Spleen (tissue), 11 donors: ENCODE measurements around the gene HMCN2. TPM values are rescaled to one million over a fixed set of nuclear protein-coding genes. Genes with fewer than 3 reads are reported as not detected.

Experiments used
- DNase-seq: peaks from one replicate; pipeline ENCODE4 v3.0.0-alpha.2; 2020
- H3K27ac ChIP-seq, 8 donors: fragments of 200-600 bp; sonication (generic) in 7 of 8; 1 replicate in 4 of 8; 2 replicates in 4 of 8; pipeline versions ENCODE4 v1.5.0 to v1.8.0; 2016 to 2021; ENCODE audit warnings: inconsistent platforms in 4 of 8, mild to moderate bottlenecking in 4 of 8, moderate library complexity in 1 of 8
- H3K27me3 ChIP-seq, 7 donors: fragments of 200-600 bp; sonication (generic) in 6 of 7; replicated peaks in 1 of 7; 1 replicate in 4 of 7; 2 replicates in 3 of 7; pipeline versions ENCODE4 v1.5.0 to v1.8.0; 2016 to 2021; ENCODE audit warnings: inconsistent platforms in 3 of 7, mild to moderate bottlenecking in 1 of 7
- H3K36me3 ChIP-seq, 6 donors: fragments of 200-600 bp; sonication (generic) in 5 of 6; 1 replicate in 4 of 6; 2 replicates in 2 of 6; pipeline versions ENCODE4 v1.5.0 to v1.8.0; 2016 to 2021; ENCODE audit warnings: inconsistent platforms in 2 of 6
- H3K4me1 ChIP-seq, 6 donors: fragments of 200-600 bp; sonication (generic) in 5 of 6; 1 replicate in 3 of 6; 2 replicates in 3 of 6; pipeline versions ENCODE4 v1.5.0 to v1.8.0; 2016 to 2021; ENCODE audit warnings: inconsistent platforms in 3 of 6
- H3K4me3 ChIP-seq, 8 donors: fragments of 200-600 bp; sonication (generic) in 7 of 8; 1 replicate in 4 of 8; 2 replicates in 4 of 8; pipeline versions ENCODE4 v1.5.0 to v1.8.0; 2016 to 2021; ENCODE audit warnings: inconsistent platforms in 4 of 8, mild to moderate bottlenecking in 4 of 8, moderate library complexity in 2 of 8
- H3K9me3 ChIP-seq, 8 donors: fragments of 200-600 bp; sonication (generic) in 7 of 8; 1 replicate in 4 of 8; 2 replicates in 4 of 8; pipeline versions ENCODE4 v1.5.0 to v1.8.0; 2016 to 2021; ENCODE audit warnings: inconsistent platforms in 4 of 8
- POLR2A ChIP-seq, 3 donors: fragments of 450-650 bp; IDR thresholded peaks; one replicate each; pipeline ENCODE4 v1.5.1; 2017; ENCODE audit warnings: antibody characterized with exemption in 3 of 3, mild to moderate bottlenecking in 1 of 3
- POLR2AphosphoS5 ChIP-seq, 3 donors: sonication (generic); formaldehyde crosslinking; IDR thresholded peaks; one replicate each; pipeline ENCODE4 v1.5.1; 2017; ENCODE audit warnings: antibody characterized with exemption in 3 of 3
- WGBS, 5 donors: extraction: QIAGEN DNeasy Blood & Tissue Kit in 3 of 5; methylation state at CpG; one replicate each; pipeline versions ENCODE4 v1.1.5 to v1.1.7; 2013 to 2018; 5-methylcytosine and 5-hydroxymethylcytosine counted together
- intact Hi-C: fragments of 100-400 bp; cut with DNase I; formaldehyde crosslinking; loops from one replicate; pipeline ENCODE4 v1.15.0; 2023; ENCODE audit warnings: low total_unique reads
- polyA plus RNA-seq, 3 donors: library from polyadenylated mRNA; stranded (reverse); fragments of 200-250 nt; gene quantifications; one replicate each; pipeline ENCODE4 v1.2.1, GENCODE V29; 2013
- total RNA-seq, 7 donors: library from RNA; depleted of rRNA in 3 of 7; stranded (reverse); fragments of >200 nt in 3 of 7; fragmentation: NEBNext Ultra II Directional in 4 of 7; extraction: Animal tissue kit (Norgen Biotek cat#: 25700) in 4 of 7; gene quantifications; one replicate each; pipeline versions ENCODE4 v1.1.0 to v1.2.1, GENCODE V29; 2016 to 2021
- TF ChIP-seq, protein P1 (sequence below), 11 experiments: fragments of 200-600 bp in 7 of 11; fragments of 450-650 bp in 4 of 11; sonication (generic) in 4 of 11; IDR thresholded peaks in 8 of 11; conservative IDR thresholded peaks in 3 of 11; 1 replicate in 7 of 11; 2 replicates in 4 of 11; pipeline versions ENCODE4 v1.4.0 to v1.8.0; 2016 to 2021; ENCODE audit warnings: antibody characterized with exemption in 11 of 11, inconsistent platforms in 4 of 11, mild to moderate bottlenecking in 1 of 11
- donor health status: healthy with polysubstance abuse.
- donor health status: DM: no; HTN: no; CAD: no; lungs with moderate emphysema.
- donor health status: DM: no; HTN: no; CAD: no.
- donor health status: Bipolar disorder and iron deficiency.
- donor health status: healthy.
- donor health status: DM: no; HTN: no; CAD: no.
- donor health status: DM: yes; HTN: yes; CAD: no.

The HMCN2 gene
- total and polyA plus RNA-seq, 10 donors, result 0.09 to 1.9 (median 0.73) TPM

DNA sequence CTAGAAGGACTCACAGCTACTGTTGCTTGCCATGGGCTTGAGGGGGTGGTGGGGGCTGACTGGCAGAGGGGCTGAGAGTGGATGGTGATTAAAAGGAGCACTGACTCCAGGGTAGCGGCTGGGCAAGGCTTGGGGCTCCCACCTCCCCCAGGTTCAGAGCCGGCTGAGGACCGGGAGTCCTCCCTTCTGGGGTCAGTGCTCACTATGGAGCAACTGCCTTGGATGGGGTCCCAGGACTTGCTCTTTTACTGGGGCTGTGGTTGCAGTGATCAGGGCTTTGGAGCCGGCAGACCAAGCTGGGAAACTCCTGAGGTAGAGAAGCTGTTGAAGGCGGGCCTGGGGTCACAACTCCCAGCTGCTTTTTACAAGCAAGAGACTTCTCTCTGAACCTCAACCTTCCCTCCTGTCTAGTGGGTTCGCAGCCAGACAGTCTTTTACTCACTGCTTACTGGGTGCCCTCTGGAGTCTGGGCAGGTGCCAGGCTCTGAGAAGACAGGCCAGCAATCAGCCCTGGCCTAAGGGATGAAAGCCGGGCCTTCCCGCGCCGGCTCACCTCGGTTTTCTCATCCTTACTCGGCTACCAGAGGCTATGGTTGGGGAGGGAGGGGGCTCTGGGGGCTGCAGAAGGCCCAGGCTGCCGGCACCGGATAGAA, 178.4 kb downstream of the HMCN2 start:
- intact Hi-C loops, result no loop called here
- Histone ChIP-seq H3K27ac (peak overlapping the region in 1 of 8 donors; percentile 66), H3K9me3 (peaks cover 6 to 27% (median 22%) of the 10 kb centered on the region in 8 donors), H3K4me3 (peak overlapping the region in 6 of 8 donors; percentile 37 to 75 (median 50)), H3K27me3 (peaks cover 0 to 70% (median 19%) of the 10 kb centered on the region in 7 donors), H3K36me3 (no peaks in the 10 kb centered on the region), H3K4me1 (peaks cover 20 to 49% (median 38%) of the 10 kb centered on the region in 6 donors)
- DNase-seq, result no peak
- TF ChIP-seq POLR2A (IDR thresholded peaks at IDR 0.05) (no peak), POLR2AphosphoS5 (IDR thresholded peaks at IDR 0.05) (no peak)
- TF ChIP-seq, protein P1, sequence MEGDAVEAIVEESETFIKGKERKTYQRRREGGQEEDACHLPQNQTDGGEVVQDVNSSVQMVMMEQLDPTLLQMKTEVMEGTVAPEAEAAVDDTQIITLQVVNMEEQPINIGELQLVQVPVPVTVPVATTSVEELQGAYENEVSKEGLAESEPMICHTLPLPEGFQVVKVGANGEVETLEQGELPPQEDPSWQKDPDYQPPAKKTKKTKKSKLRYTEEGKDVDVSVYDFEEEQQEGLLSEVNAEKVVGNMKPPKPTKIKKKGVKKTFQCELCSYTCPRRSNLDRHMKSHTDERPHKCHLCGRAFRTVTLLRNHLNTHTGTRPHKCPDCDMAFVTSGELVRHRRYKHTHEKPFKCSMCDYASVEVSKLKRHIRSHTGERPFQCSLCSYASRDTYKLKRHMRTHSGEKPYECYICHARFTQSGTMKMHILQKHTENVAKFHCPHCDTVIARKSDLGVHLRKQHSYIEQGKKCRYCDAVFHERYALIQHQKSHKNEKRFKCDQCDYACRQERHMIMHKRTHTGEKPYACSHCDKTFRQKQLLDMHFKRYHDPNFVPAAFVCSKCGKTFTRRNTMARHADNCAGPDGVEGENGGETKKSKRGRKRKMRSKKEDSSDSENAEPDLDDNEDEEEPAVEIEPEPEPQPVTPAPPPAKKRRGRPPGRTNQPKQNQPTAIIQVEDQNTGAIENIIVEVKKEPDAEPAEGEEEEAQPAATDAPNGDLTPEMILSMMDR (IDR thresholded peaks at IDR 0.05 in 8 of 11, conservative IDR thresholded peaks at IDR 0.05 in 3 of 11), result no peak
- WGBS, 5 donors, result 49 to 54% (median 51%) methylated on average over 10 to 14 of the region's 14 CpGs

DNA sequence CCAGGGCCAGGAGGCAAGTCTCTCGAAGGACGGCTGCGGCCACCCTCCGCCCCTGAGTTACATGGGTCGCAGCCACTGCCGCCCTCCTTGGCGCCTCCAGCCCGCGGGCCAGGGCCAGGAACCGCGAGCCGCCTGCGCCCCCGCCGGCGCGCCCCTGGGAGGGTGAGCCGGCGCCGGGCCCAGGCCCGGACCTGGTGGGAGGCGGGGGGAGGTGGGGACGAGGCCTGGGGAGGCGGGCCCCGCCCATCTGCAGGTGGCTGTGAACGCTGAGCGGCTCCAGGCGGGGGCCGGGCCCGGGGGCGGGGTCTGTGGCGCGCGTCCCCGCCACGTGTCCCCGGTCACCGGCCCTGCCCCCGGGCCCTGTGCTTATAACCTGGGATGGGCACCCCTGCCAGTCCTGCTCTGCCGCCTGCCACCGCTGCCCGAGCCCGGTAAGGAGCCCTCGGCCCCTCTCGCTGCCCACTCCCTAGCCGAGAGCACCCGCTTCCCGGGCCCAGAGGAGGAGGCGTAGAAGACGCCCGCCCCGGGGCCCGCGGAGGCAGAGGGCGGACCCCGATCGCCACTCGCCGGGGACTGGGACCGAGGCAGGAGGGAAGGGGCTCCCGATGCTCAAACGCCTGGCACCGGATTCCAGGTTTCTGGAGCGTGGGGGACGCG, 179.1 kb downstream of the HMCN2 start, which contains the start of gene ASS1:
ASS1 (plus strand) TSS at position 397 of the 657 bp plus-strand sequence. CDS start 7,268 bp downstream, outside the sequence.
- peaks cover 6 to 27% (median 22%) of the 10 kb centered on the region in 8 donors for H3K9me3 ChIP-seq
- peaks cover 20 to 49% (median 38%) of the 10 kb centered on the region in 6 donors for H3K4me1 ChIP-seq
- H3K27me3 ChIP-seq, result peaks cover 0 to 66% (median 19%) of the 10 kb centered on the region in 7 donors
- H3K27ac ChIP-seq, result peak within 1 kb of the TSS in 7 of 8 donors; percentile 41 to 70 (median 56)
- H3K4me3 ChIP-seq, result peak within 1 kb of the TSS; percentile 37 to 75 (median 50)
- H3K36me3 ChIP-seq, result no peaks in the 10 kb centered on the region
- TF ChIP-seq, protein P1 (IDR thresholded peaks at IDR 0.05 in 8 of 11, conservative IDR thresholded peaks at IDR 0.05 in 3 of 11), result peak in 1 of 11 experiments; percentile 6
- TF ChIP-seq POLR2A (IDR thresholded peaks at IDR 0.05), result no peak
- TF ChIP-seq POLR2AphosphoS5 (IDR thresholded peaks at IDR 0.05), result peak; percentile 8 to 60 (median 43)
- 1 to 7% (median 2%) methylated on average over 8 to 66 of the region's 66 CpGs; no CpG with 5 or more reads in 1 of the 5 donors for WGBS, 5 donors
- no peak for DNase-seq
- intact Hi-C loops, result no loop called here

DNA sequence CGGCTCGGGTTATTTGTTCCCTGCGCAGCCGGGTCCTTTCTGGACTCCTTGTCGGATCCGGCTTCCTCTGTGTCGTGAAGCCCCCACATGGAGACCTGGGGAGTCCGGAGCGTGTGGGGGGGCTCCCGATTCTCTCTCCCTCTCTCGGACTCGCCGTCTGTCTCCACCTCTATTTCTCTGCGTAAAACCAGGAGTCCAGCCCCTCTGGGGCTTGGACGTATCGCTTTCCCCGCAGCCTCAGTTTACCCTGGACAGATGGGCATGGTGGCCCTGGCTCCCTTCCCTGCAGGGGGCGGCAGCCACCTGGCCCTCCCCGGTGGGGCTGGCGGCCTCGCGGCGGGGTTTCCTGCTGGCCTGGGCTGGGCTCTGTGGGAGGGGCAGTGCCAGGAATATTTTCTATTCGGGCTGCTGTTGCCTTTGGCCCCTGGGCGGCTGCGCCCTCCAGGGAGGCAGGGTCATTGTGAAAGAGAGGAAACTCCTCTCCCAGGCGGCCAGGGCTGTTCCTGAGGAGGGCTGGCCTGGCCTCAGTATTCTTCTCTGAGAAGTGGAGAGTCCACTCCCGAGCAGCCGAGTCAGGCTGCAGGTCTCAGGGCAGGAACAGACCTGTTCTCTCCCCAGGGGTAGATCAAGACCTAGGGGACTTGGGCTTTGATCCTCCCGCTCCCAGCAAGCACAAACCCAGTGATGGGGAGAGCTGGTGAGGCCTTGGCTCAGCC, 179.9 kb downstream of the HMCN2 start:
- intact Hi-C loops, result no loop called here
- no peak for TF ChIP-seq POLR2A (IDR thresholded peaks at IDR 0.05)
- TF ChIP-seq, protein P1 (IDR thresholded peaks at IDR 0.05 in 8 of 11, conservative IDR thresholded peaks at IDR 0.05 in 3 of 11), result no peak
- TF ChIP-seq POLR2AphosphoS5 (IDR thresholded peaks at IDR 0.05), result peak; percentile 32 to 65 (median 59)
- peaks cover 21 to 53% (median 41%) of the 10 kb centered on the region in 6 donors for H3K4me1 ChIP-seq
- 13 to 18% (median 15%) methylated on average over 21 to 30 of the region's 30 CpGs for WGBS, 5 donors
- peaks cover 6 to 20% (median 18%) of the 10 kb centered on the region in 8 donors for H3K9me3 ChIP-seq
- H3K36me3 ChIP-seq, result no peaks in the 10 kb centered on the region
- peak; percentile 64 for DNase-seq
- H3K4me3 ChIP-seq, result peak overlapping the region; percentile 37 to 75 (median 50)
- peak overlapping the region in 7 of 8 donors; percentile 41 to 70 (median 56) for H3K27ac ChIP-seq
- H3K27me3 ChIP-seq, result peaks cover 0 to 70% (median 19%) of the 10 kb centered on the region in 7 donors
